Measurements from ENCODE around the gene EXOC6B.

- TF ChIP-seq CTCF (IDR thresholded peaks at IDR 0.05; ENCODE audit: low read depth, low read length) (no peak), EZH2phosphoT487 (IDR thresholded peaks at IDR 0.05; ENCODE audit: low read depth) (no peak)
These were observed 614.5 kb downstream of the EXOC6B start for GRCh38 chr2:72211350-72211749.
